ENCODE results near the gene EPHB1. TPM values are rescaled to one million over a fixed set of nuclear protein-coding genes. Genes with fewer than 3 reads are reported as not detected.

EPHB1 gene
- total RNA-seq, 1 donor from 2014 or later = 16.3 TPM

DNA sequence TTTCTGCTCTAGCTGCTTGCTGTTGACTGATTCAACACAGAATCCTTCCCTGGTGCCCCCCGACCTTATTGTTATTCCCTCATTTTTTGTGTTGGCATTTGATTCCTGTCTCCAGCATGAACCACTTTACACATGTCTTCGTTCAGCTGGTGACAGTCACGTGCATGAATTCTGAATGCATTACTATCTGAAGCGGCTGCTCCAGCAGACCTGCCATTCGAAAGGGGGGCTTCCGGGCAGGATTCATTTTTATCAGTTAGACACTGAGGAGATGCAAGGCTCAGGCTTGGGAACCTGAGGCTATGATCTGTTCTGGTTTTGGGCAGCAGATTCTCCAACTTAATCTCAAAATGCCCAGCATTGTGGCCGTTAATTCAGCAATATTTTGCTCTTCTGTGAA lies 336.2 kb downstream of the EPHB1 start:
- Mint-ChIP-seq H3K4me1 (ENCODE audit: low read depth, unreplicated experiment) (peaks cover 52% of the 10 kb centered on the region), H3K36me3 (ENCODE audit: unreplicated experiment) (peaks cover 9% of the 10 kb centered on the region), H3K9me3 (ENCODE audit: unreplicated experiment) (peaks cover 16% of the 10 kb centered on the region), H3K4me3 (ENCODE audit: unreplicated experiment) (no peak overlapping the region), H3K27me3 (ENCODE audit: unreplicated experiment) (peaks cover 13% of the 10 kb centered on the region), H3K27ac (ENCODE audit: unreplicated experiment) (no peak overlapping the region)
- no peak for DNase-seq
- TF ChIP-seq, protein P1, sequence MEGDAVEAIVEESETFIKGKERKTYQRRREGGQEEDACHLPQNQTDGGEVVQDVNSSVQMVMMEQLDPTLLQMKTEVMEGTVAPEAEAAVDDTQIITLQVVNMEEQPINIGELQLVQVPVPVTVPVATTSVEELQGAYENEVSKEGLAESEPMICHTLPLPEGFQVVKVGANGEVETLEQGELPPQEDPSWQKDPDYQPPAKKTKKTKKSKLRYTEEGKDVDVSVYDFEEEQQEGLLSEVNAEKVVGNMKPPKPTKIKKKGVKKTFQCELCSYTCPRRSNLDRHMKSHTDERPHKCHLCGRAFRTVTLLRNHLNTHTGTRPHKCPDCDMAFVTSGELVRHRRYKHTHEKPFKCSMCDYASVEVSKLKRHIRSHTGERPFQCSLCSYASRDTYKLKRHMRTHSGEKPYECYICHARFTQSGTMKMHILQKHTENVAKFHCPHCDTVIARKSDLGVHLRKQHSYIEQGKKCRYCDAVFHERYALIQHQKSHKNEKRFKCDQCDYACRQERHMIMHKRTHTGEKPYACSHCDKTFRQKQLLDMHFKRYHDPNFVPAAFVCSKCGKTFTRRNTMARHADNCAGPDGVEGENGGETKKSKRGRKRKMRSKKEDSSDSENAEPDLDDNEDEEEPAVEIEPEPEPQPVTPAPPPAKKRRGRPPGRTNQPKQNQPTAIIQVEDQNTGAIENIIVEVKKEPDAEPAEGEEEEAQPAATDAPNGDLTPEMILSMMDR (IDR thresholded peaks at IDR 0.05; ENCODE audit: partially characterized antibody, unreplicated experiment) = no peak

DNA sequence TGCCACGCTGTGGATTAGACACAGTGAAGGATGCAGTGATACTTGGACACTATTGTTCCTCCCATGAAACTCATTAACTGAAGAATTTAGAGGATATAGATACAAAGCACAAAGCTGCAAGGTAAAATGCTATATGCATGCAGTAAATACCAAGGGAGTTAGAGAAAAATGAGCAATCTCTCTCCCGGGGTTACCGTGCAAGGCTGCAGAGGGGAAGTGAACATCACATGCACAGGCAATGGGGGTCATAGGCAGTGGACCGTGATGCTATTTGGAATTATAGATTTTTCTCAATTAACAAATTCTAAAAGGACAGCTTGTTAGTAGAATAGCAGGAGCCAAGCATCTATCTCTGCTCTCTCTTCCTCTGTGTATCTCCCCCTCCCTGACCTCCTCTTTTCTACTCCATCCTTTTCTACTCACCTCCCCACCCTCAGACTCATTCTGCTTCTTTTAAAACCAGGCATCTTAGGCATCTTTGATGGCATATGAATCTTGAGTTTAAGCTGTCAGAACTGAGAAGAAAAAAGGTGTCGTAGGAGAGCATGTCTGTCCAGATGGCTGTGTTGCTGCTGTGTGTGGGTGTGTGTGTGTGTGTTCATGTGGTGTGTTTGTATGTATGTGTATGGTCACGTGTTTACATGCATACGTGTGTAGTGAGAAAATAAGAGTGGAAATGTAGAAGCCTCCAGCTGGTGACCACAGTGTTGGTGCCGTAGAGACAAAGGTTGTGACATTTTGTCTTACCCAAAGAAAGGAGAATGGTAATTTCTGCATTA lies 339.0 kb downstream of the EPHB1 start:
- TF ChIP-seq, protein P1 (IDR thresholded peaks at IDR 0.05; ENCODE audit: partially characterized antibody, unreplicated experiment) = no peak
- Mint-ChIP-seq H3K4me3 (ENCODE audit: unreplicated experiment) (peak overlapping the region; percentile 44), H3K4me1 (ENCODE audit: low read depth, unreplicated experiment) (peaks cover 52% of the 10 kb centered on the region), H3K27me3 (ENCODE audit: unreplicated experiment) (peaks cover 13% of the 10 kb centered on the region), H3K27ac (ENCODE audit: unreplicated experiment) (peak overlapping the region; percentile 88), H3K36me3 (ENCODE audit: unreplicated experiment) (peaks cover 9% of the 10 kb centered on the region), H3K9me3 (ENCODE audit: unreplicated experiment) (peaks cover 13% of the 10 kb centered on the region)
- no peak for DNase-seq

DNA sequence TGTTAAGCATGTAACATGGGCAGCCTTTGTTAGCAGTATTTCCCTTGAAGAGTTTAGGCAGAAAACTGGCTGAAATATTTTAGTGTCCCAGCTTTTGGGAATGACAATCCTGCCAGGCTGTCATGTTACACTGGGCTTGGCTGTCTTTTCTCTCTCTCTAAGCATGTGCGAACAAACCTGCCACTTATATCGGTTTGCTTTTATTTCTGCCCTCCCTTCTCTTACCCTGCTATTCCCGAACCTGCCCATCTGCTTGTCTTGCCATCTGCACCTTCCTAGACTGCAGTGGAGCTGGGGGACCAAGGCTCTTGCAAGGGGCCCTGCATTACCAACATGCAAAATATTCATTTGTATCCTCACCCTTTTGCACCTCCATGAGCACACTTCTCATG lies 339.6 kb downstream of the EPHB1 start:
- peaks cover 9% of the 10 kb centered on the region for H3K9me3 Mint-ChIP-seq (ENCODE audit: unreplicated experiment)
- H3K27me3 Mint-ChIP-seq (ENCODE audit: unreplicated experiment) = peaks cover 12% of the 10 kb centered on the region
- peaks cover 6% of the 10 kb centered on the region for H3K36me3 Mint-ChIP-seq (ENCODE audit: unreplicated experiment)
- H3K4me1 Mint-ChIP-seq (ENCODE audit: low read depth, unreplicated experiment) = peaks cover 47% of the 10 kb centered on the region
- H3K27ac Mint-ChIP-seq (ENCODE audit: unreplicated experiment) = peak overlapping the region; percentile 88
- TF ChIP-seq, protein P1 (IDR thresholded peaks at IDR 0.05; ENCODE audit: partially characterized antibody, unreplicated experiment) = no peak
- H3K4me3 Mint-ChIP-seq (ENCODE audit: unreplicated experiment) = peak overlapping the region; percentile 31
- DNase-seq = peak; percentile 41

DNA sequence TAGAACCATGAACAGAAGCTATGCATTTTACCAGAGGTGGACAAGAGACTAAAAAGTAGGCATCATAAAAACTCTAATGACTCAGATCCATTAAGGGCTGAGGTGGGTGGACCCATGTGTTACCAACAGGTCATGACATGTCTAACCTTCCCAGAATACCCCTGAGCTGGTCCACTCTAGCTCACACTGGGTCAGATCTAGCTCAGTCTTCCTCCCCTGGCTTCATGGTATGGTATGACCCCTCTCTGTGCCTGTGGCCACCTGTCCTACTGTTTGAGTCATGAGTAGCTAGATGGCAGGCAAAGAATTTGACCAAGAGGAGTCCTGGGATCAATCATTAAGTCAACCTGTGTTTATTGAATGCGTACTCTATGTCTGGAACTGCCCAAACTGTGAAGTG lies 340.4 kb downstream of the EPHB1 start:
- H3K27ac Mint-ChIP-seq (ENCODE audit: unreplicated experiment) = peak overlapping the region; percentile 88
- H3K4me3 Mint-ChIP-seq (ENCODE audit: unreplicated experiment) = no peak overlapping the region
- TF ChIP-seq, protein P1 (IDR thresholded peaks at IDR 0.05; ENCODE audit: partially characterized antibody, unreplicated experiment) = no peak
- peaks cover 7% of the 10 kb centered on the region for H3K27me3 Mint-ChIP-seq (ENCODE audit: unreplicated experiment)
- H3K9me3 Mint-ChIP-seq (ENCODE audit: unreplicated experiment) = peaks cover 5% of the 10 kb centered on the region
- H3K4me1 Mint-ChIP-seq (ENCODE audit: low read depth, unreplicated experiment) = peaks cover 43% of the 10 kb centered on the region
- no peak for DNase-seq
- H3K36me3 Mint-ChIP-seq (ENCODE audit: unreplicated experiment) = no peaks in the 10 kb centered on the region

DNA sequence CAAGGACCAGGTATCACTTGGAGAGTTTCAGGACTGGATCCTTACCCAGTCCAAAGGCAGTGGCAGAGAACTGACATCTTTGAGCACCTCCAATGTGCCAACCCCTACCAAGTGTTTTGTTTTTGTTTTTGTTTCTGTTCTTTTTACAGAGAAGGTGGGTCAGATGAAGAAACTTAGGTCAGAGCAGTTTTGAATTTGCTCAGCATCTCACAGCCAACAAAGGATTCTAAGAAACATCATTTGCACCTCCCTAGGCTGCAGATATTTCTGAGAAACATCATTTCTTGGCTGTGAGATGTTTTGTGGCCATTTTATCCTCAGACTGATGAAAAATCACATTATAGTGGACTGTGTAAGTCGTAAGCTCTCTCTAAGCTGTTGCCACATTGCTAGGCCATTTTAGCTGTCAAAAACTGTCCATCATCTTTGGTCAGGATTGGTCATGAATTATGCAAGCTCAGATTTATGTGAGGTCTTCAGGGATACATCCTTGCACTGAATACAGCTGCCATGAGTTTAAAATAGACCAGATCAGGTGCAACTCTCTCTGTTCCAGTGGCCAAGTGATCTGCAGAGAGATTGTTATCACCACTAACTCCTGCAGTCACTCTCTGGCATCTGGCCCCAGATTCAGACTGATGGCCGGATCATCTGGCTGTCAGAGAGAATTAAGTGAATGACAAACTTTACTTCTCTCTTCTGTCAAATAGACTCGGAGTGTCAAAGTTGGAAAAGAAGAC lies 341.5 kb downstream of the EPHB1 start:
- peak overlapping the region; percentile 6 for H3K4me3 Mint-ChIP-seq (ENCODE audit: unreplicated experiment)
- H3K27me3 Mint-ChIP-seq (ENCODE audit: unreplicated experiment) = peaks cover 4% of the 10 kb centered on the region
- H3K4me1 Mint-ChIP-seq (ENCODE audit: low read depth, unreplicated experiment) = peaks cover 46% of the 10 kb centered on the region
- peaks cover 5% of the 10 kb centered on the region for H3K9me3 Mint-ChIP-seq (ENCODE audit: unreplicated experiment)
- H3K27ac Mint-ChIP-seq (ENCODE audit: unreplicated experiment) = no peak overlapping the region
- H3K36me3 Mint-ChIP-seq (ENCODE audit: unreplicated experiment) = no peaks in the 10 kb centered on the region
- DNase-seq = no peak
- TF ChIP-seq, protein P1 (IDR thresholded peaks at IDR 0.05; ENCODE audit: partially characterized antibody, unreplicated experiment) = no peak

Data from glutamatergic neuron (in vitro differentiated cells).